ENCODE results near the gene CGNL1.

The CGNL1 gene

GRCh38 chr15:57472861-57473260 lies 96.6 kb downstream of the CGNL1 start:
- Histone ChIP-seq H3F3A (ENCODE audit: insufficient read depth, low read length) (no peaks in the 10 kb centered on the region), H3K27ac (ENCODE audit: low read length) (no peak overlapping the region), H3K27me3 (replicated peaks; ENCODE audit: insufficient read depth, low read length) (no peaks in the 10 kb centered on the region), H4K20me1 (ENCODE audit: insufficient read depth, low read length) (no peaks in the 10 kb centered on the region), H3K9ac (ENCODE audit: low read length) (no peak overlapping the region), H3K36me3 (replicated peaks; ENCODE audit: insufficient read depth, low read length) (no peaks in the 10 kb centered on the region), H3K4me2 (ENCODE audit: low read depth, low read length) (no peak overlapping the region), H3K9me3 (replicated peaks; ENCODE audit: insufficient read depth, low read length) (no peaks in the 10 kb centered on the region), H3K79me2 (ENCODE audit: low read length) (no peaks in the 10 kb centered on the region), H3K9me2 (replicated peaks; ENCODE audit: insufficient read depth, low read length) (no peaks in the 10 kb centered on the region), H2AFZ (ENCODE audit: low read length) (no peak overlapping the region), H3K4me3 (ENCODE audit: low read length) (no peak overlapping the region), H3K4me1 (ENCODE audit: low read length) (no peaks in the 10 kb centered on the region)
- DNase-seq, result no peak
- TF ChIP-seq CTCF (IDR thresholded peaks at IDR 0.05; ENCODE audit: low read length) (no peak), EZH2 (optimal IDR thresholded peaks at IDR 0.05; ENCODE audit: low read depth, low read length) (no peak), EZH2phosphoT487 (IDR thresholded peaks at IDR 0.05; ENCODE audit: low read length) (no peak)

DNA sequence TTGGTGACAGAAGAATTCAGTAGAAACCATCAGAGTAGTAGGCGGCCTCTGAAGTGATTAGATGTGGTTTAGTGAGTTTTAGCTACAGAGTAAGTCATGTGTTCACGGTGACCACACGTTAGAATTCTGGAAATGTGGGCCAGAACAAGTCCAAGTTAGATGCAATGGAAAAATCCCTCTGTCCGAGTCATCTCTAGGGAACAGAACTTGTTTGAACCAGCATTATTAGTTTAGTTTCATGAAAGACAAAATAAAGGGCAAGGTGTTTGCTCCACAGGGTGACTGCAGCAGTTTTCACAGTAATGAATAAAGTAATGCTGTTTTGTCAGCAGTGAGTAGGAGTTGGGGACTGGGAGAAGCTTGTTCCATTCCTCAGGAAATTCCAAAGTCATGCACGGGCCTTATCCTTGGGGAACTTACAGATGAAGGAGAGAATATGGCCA lies 100.2 kb downstream of the CGNL1 start:
- DNase-seq, result no peak
- H3F3A ChIP-seq (ENCODE audit: insufficient read depth, low read length), result no peaks in the 10 kb centered on the region
- H3K4me2 ChIP-seq (ENCODE audit: low read depth, low read length), result no peak overlapping the region
- H4K20me1 ChIP-seq (ENCODE audit: insufficient read depth, low read length), result no peaks in the 10 kb centered on the region
- H3K4me1 ChIP-seq (ENCODE audit: low read length), result no peaks in the 10 kb centered on the region
- no peak overlapping the region for H3K9ac ChIP-seq (ENCODE audit: low read length)
- no peak overlapping the region for H3K4me3 ChIP-seq (ENCODE audit: low read length)
- H3K79me2 ChIP-seq (ENCODE audit: low read length), result no peaks in the 10 kb centered on the region
- TF ChIP-seq EZH2 (optimal IDR thresholded peaks at IDR 0.05; ENCODE audit: low read depth, low read length), result no peak
- no peak for TF ChIP-seq CTCF (IDR thresholded peaks at IDR 0.05; ENCODE audit: low read length)
- TF ChIP-seq EZH2phosphoT487 (IDR thresholded peaks at IDR 0.05; ENCODE audit: low read length), result no peak
- no peaks in the 10 kb centered on the region for H3K9me3 ChIP-seq (replicated peaks; ENCODE audit: insufficient read depth, low read length)
- no peak overlapping the region for H2AFZ ChIP-seq (ENCODE audit: low read length)
- H3K27ac ChIP-seq (ENCODE audit: low read length), result no peak overlapping the region
- H3K9me2 ChIP-seq (replicated peaks; ENCODE audit: insufficient read depth, low read length), result no peaks in the 10 kb centered on the region
- no peaks in the 10 kb centered on the region for H3K27me3 ChIP-seq (replicated peaks; ENCODE audit: insufficient read depth, low read length)
- no peaks in the 10 kb centered on the region for H3K36me3 ChIP-seq (replicated peaks; ENCODE audit: insufficient read depth, low read length)

DNA sequence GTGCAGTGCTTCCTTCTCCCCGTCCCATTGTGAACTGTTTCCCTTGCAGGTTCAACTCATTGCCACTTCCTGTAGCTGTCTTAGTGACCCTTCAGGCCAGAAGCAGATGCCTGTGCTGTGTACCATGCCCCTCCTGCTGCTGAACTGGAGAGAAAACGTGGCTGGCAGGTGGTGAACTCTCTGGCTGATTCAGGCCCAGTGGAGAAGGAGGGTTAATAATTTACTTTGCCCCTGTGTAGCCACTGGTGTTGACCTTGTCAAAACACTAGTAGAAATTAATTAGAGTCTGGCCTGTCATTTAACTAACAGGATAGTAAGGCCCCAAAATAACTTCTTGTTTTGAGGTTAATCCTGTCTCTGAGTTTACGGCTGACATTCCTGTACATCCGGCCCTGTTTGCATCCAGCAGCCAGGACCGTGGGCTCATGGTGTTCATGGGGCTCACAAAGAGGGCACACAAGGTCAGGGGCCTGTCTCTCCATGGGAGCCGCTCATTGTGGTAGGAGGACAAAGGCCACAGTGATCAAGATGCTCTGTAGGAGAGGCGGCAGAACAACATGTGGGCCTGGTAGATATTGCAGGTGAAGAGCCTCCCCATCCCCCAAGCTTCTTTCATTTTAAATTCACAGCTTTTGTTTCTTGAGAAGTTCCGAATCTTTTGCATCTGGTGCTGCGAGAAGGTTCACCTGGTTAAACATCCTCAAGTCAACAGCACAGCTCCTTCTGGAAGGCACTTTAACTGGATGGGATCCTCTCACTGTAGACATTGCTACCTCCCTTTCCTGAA lies 101.6 kb downstream of the CGNL1 start:
- Histone ChIP-seq H3K27ac (ENCODE audit: low read length) (no peak overlapping the region), H3K9ac (ENCODE audit: low read length) (no peak overlapping the region), H3K9me3 (replicated peaks; ENCODE audit: insufficient read depth, low read length) (no peaks in the 10 kb centered on the region), H3K79me2 (ENCODE audit: low read length) (no peaks in the 10 kb centered on the region), H3K4me1 (ENCODE audit: low read length) (no peaks in the 10 kb centered on the region), H3K27me3 (replicated peaks; ENCODE audit: insufficient read depth, low read length) (no peaks in the 10 kb centered on the region), H3K4me3 (ENCODE audit: low read length) (no peak overlapping the region), H3F3A (ENCODE audit: insufficient read depth, low read length) (no peaks in the 10 kb centered on the region), H2AFZ (ENCODE audit: low read length) (no peak overlapping the region), H3K9me2 (replicated peaks; ENCODE audit: insufficient read depth, low read length) (no peaks in the 10 kb centered on the region), H3K36me3 (replicated peaks; ENCODE audit: insufficient read depth, low read length) (no peaks in the 10 kb centered on the region), H3K4me2 (ENCODE audit: low read depth, low read length) (no peak overlapping the region), H4K20me1 (ENCODE audit: insufficient read depth, low read length) (no peaks in the 10 kb centered on the region)
- DNase-seq, result no peak
- TF ChIP-seq CTCF (IDR thresholded peaks at IDR 0.05; ENCODE audit: low read length), result no peak
- TF ChIP-seq EZH2phosphoT487 (IDR thresholded peaks at IDR 0.05; ENCODE audit: low read length), result no peak
- TF ChIP-seq EZH2 (optimal IDR thresholded peaks at IDR 0.05; ENCODE audit: low read depth, low read length), result no peak
